ENCODE results near the gene MED31.

DNA sequence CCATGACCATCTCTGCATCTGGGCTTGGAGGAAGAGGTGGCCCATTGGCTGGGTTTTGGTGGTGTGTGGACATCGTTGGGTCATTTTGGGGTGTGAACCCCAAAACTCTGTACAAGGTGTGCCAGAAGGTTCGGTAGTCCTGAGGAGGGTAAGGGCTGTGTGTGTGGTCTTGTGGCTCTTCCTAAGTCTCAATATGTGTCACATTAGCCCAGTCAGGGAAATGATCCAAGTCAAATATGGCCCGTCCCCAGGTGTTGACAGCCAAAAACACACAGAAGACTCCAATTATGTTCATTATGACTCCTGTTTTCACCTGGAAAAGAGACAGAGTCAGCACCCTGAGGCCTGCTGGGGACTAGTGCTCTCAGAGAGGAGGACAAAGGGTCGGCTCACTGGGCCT lies 34.6 kb upstream of the MED31 start:
- TF ChIP-seq CTCF (tag by site-specific recombination; IDR thresholded peaks at IDR 0.05), result no peak
- TF ChIP-seq MYNN (tag by site-specific recombination; IDR thresholded peaks at IDR 0.05; ENCODE audit: borderline replicate concordance), result no peak
- no peak for TF ChIP-seq ZNF776 (tag by site-specific recombination; IDR thresholded peaks at IDR 0.05; ENCODE audit: borderline replicate concordance)
- TF ChIP-seq ZNF621 (tag by site-specific recombination; IDR thresholded peaks at IDR 0.05), result no peak
- TF ChIP-seq ZNF513 (tag by site-specific recombination; IDR thresholded peaks at IDR 0.05), result no peak
- TF ChIP-seq KLF16 (tag by site-specific recombination; IDR thresholded peaks at IDR 0.05), result no peak

Data from HEK293 (cell line).